ENCODE results near the gene ZNF219.
A peak's percentile ranks its signal among the peaks of the same experiment; 100 is the strongest.

The ZNF219 gene

GRCh38 chr14:21096438-21096837 lies 2.0 kb downstream of the ZNF219 start:
- Histone ChIP-seq H4K20me1 (ENCODE audit: insufficient read depth, low read length, poor library complexity, severe bottlenecking) (no peaks in the 10 kb centered on the region), H3K4me1 (ENCODE audit: insufficient read depth, low read length, poor library complexity, severe bottlenecking) (peaks cover 19% of the 10 kb centered on the region), H3K9me2 (replicated peaks; ENCODE audit: low read depth, low read length) (no peaks in the 10 kb centered on the region), H3K4me2 (ENCODE audit: low read depth, low read length, poor library complexity, severe bottlenecking) (peak overlapping the region; percentile 31), H3F3A (ENCODE audit: low read depth) (peaks cover 23% of the 10 kb centered on the region), H3K27me3 (ENCODE audit: insufficient read depth, low read length, poor library complexity, severe bottlenecking) (no peaks in the 10 kb centered on the region), H3K9me3 (ENCODE audit: insufficient read depth, low read depth, low read length) (no peaks in the 10 kb centered on the region), H2AFZ (ENCODE audit: low read length) (no peak overlapping the region), H3K9ac (ENCODE audit: low read depth, low read length, poor library complexity, severe bottlenecking) (no peak overlapping the region), H3K79me2 (ENCODE audit: insufficient read depth, low read length) (no peaks in the 10 kb centered on the region; the same call in 1 of the 2 replicates), H3K4me3 (ENCODE audit: low read length, poor library complexity, severe bottlenecking) (no peak overlapping the region), H3K36me3 (ENCODE audit: insufficient read depth, low read length) (no peaks in the 10 kb centered on the region; the same call in 1 of the 2 replicates)
- TF ChIP-seq EZH2phosphoT487 (IDR thresholded peaks at IDR 0.05; ENCODE audit: borderline replicate concordance) (no peak), CTCF (conservative IDR thresholded peaks at IDR 0.05; ENCODE audit: low read length) (no peak)

GRCh38 chr14:21095430-21096205 lies 2.8 kb downstream of the ZNF219 start:
- H3K4me3 ChIP-seq (ENCODE audit: low read length, poor library complexity, severe bottlenecking) = no peak overlapping the region
- no peaks in the 10 kb centered on the region for H3K9me3 ChIP-seq (ENCODE audit: insufficient read depth, low read depth, low read length)
- peak overlapping the region; percentile 31 for H3K4me2 ChIP-seq (ENCODE audit: low read depth, low read length, poor library complexity, severe bottlenecking)
- H4K20me1 ChIP-seq (ENCODE audit: insufficient read depth, low read length, poor library complexity, severe bottlenecking) = no peaks in the 10 kb centered on the region
- TF ChIP-seq CTCF (conservative IDR thresholded peaks at IDR 0.05; ENCODE audit: low read length) (no peak), EZH2phosphoT487 (IDR thresholded peaks at IDR 0.05; ENCODE audit: borderline replicate concordance) (no peak)
- no peak overlapping the region for H2AFZ ChIP-seq (ENCODE audit: low read length)
- H3F3A ChIP-seq (ENCODE audit: low read depth) = peaks cover 23% of the 10 kb centered on the region
- H3K27me3 ChIP-seq (ENCODE audit: insufficient read depth, low read length, poor library complexity, severe bottlenecking) = no peaks in the 10 kb centered on the region
- no peak overlapping the region for H3K9ac ChIP-seq (ENCODE audit: low read depth, low read length, poor library complexity, severe bottlenecking)
- no peaks in the 10 kb centered on the region for H3K9me2 ChIP-seq (replicated peaks; ENCODE audit: low read depth, low read length)
- no peaks in the 10 kb centered on the region; the same call in 1 of the 2 replicates for H3K36me3 ChIP-seq (ENCODE audit: insufficient read depth, low read length)
- H3K79me2 ChIP-seq (ENCODE audit: insufficient read depth, low read length) = no peaks in the 10 kb centered on the region; the same call in 1 of the 2 replicates
- H3K4me1 ChIP-seq (ENCODE audit: insufficient read depth, low read length, poor library complexity, severe bottlenecking) = peaks cover 19% of the 10 kb centered on the region

GRCh38 chr14:21093769-21094681 lies 4.4 kb downstream of the ZNF219 start:
- no peaks in the 10 kb centered on the region; the same call in 1 of the 2 replicates for H3K36me3 ChIP-seq (ENCODE audit: insufficient read depth, low read length)
- H3K27me3 ChIP-seq (ENCODE audit: insufficient read depth, low read length, poor library complexity, severe bottlenecking) = no peaks in the 10 kb centered on the region
- peaks cover 9% of the 10 kb centered on the region for H3K4me1 ChIP-seq (ENCODE audit: insufficient read depth, low read length, poor library complexity, severe bottlenecking)
- H3K9ac ChIP-seq (ENCODE audit: low read depth, low read length, poor library complexity, severe bottlenecking) = no peak overlapping the region
- no peak for TF ChIP-seq EZH2phosphoT487 (IDR thresholded peaks at IDR 0.05; ENCODE audit: borderline replicate concordance)
- TF ChIP-seq CTCF (conservative IDR thresholded peaks at IDR 0.05; ENCODE audit: low read length) = no peak
- no peaks in the 10 kb centered on the region for H4K20me1 ChIP-seq (ENCODE audit: insufficient read depth, low read length, poor library complexity, severe bottlenecking)
- no peaks in the 10 kb centered on the region; the same call in 1 of the 2 replicates for H3K79me2 ChIP-seq (ENCODE audit: insufficient read depth, low read length)
- no peak overlapping the region for H3K4me3 ChIP-seq (ENCODE audit: low read length, poor library complexity, severe bottlenecking)
- no peaks in the 10 kb centered on the region for H3K9me3 ChIP-seq (ENCODE audit: insufficient read depth, low read depth, low read length)
- H2AFZ ChIP-seq (ENCODE audit: low read length) = no peak overlapping the region
- no peaks in the 10 kb centered on the region for H3K9me2 ChIP-seq (replicated peaks; ENCODE audit: low read depth, low read length)
- peaks cover 23% of the 10 kb centered on the region for H3F3A ChIP-seq (ENCODE audit: low read depth)
- H3K4me2 ChIP-seq (ENCODE audit: low read depth, low read length, poor library complexity, severe bottlenecking) = no peak overlapping the region

Measured in Loucy (cell line).